HepG2 (cell line): ENCODE data around the gene ESRP2. TPM values are rescaled to one million over a fixed set of nuclear protein-coding genes. Genes with fewer than 3 reads are reported as not detected.

Source experiments
- DNMT3B ChIP-seq: conservative IDR thresholded peaks from 2 replicates; pipeline ENCODE4 v1.6.1; 2016; ENCODE audit warnings: missing biosample characterization, control low read depth
- FOXA1 ChIP-seq, 2 experiments: fragments of 450-650 bp in 1 of 2; sonication (generic) in 1 of 2; formaldehyde crosslinking in 1 of 2; IDR thresholded peaks; 2 replicates each; pipeline versions ENCODE4 v1.4.0 to v1.6.1; 2016 to 2020; ENCODE audit warnings: missing genetic modification reagents in 1 of 2
- IKZF4 ChIP-seq: sonication (generic); formaldehyde crosslinking; IDR thresholded peaks from 2 replicates; pipeline ENCODE4 v1.5.1; 2020; ENCODE audit warnings: borderline replicate concordance, mild to moderate bottlenecking, low read depth, missing genetic modification reagents; ENCODE audit errors: not compliant biosample characterization
- RBAK ChIP-seq: sonication (generic); formaldehyde crosslinking; IDR thresholded peaks from 2 replicates; pipeline ENCODE4 v1.5.1; 2020; ENCODE audit warnings: mild to moderate bottlenecking, missing genetic modification reagents
- THAP8 ChIP-seq: sonication (generic); formaldehyde crosslinking; IDR thresholded peaks from 2 replicates; pipeline ENCODE4 v1.5.1; 2020; ENCODE audit warnings: missing genetic modification reagents, mild to moderate bottlenecking, borderline replicate concordance
- ZNF333 ChIP-seq: sonication (generic); formaldehyde crosslinking; IDR thresholded peaks from 2 replicates; pipeline ENCODE4 v1.4.0; 2020; ENCODE audit warnings: mild to moderate bottlenecking, missing genetic modification reagents, borderline replicate concordance
- ZNF335 ChIP-seq: sonication (generic); formaldehyde crosslinking; IDR thresholded peaks from 2 replicates; pipeline ENCODE4 v1.4.0; 2020; ENCODE audit warnings: missing genetic modification reagents
- ZNF674 ChIP-seq: sonication (generic); formaldehyde crosslinking; IDR thresholded peaks from 2 replicates; pipeline ENCODE4 v1.5.0; 2020; ENCODE audit warnings: low read depth, mild to moderate bottlenecking, missing genetic modification reagents
- ZNF792 ChIP-seq: IDR thresholded peaks from 2 replicates; pipeline ENCODE4 v1.6.1; 2016
- polyA plus RNA-seq, 8 experiments: library from polyadenylated mRNA; depleted of rRNA in 3 of 8; stranded (reverse) in 7 of 8; unstranded in 1 of 8; fragments of >200 nt; fragmentation: Illumina TruSeq in 4 of 8; extraction: Trizol in 4 of 8; gene quantifications; 2 replicates each; pipeline versions ENCODE4 v1.2.1 to v1.2.3, GENCODE V29; 2011 to 2016; ENCODE audit warnings: low read depth in 4 of 8, missing spikeins in 1 of 8, mixed read lengths in 1 of 8; ENCODE audit not compliant: insufficient read depth in 1 of 8
- total RNA-seq, 5 experiments: library from RNA; depleted of rRNA; stranded (reverse); fragments of >200 nt; fragmentation: Illumina TruSeq; extraction: Trizol; gene quantifications; 2 replicates each; pipeline ENCODE4 v1.2.3, GENCODE V29; 2016; ENCODE audit warnings: low read depth in 1 of 5
- TF ChIP-seq, protein P1 (sequence below): sonication (generic); formaldehyde crosslinking; IDR thresholded peaks from 2 replicates; pipeline ENCODE4 v1.4.0; 2020; ENCODE audit warnings: mild to moderate bottlenecking, missing genetic modification reagents
- TF ChIP-seq, protein P2 (sequence below): sonication (generic); formaldehyde crosslinking; conservative IDR thresholded peaks from 2 replicates; pipeline ENCODE4 v1.4.0; 2020; ENCODE audit warnings: missing genetic modification reagents
- TF ChIP-seq, protein P3 (sequence below): sonication (generic); formaldehyde crosslinking; IDR thresholded peaks from 2 replicates; pipeline ENCODE4 v1.8.1; 2023; ENCODE audit warnings: mild to moderate bottlenecking, missing genetic modification reagents
- TF ChIP-seq, protein P4 (sequence below): sonication (generic); formaldehyde crosslinking; IDR thresholded peaks from 2 replicates; pipeline ENCODE4 v1.4.0; 2020; ENCODE audit warnings: missing genetic modification reagents
- TF ChIP-seq, protein P5 (sequence below): sonication (generic); formaldehyde crosslinking; IDR thresholded peaks from 2 replicates; pipeline ENCODE4 v1.5.0; 2020; ENCODE audit warnings: missing genetic modification reagents

The ESRP2 gene
- total and polyA plus RNA-seq, 2 of the 13 experiments (the other 11 are each of a cell fraction or from before 2014, with no cell fraction given), result 21.1 to 32.4 TPM

GRCh38 chr16:68244903-68245853 lies 9.3 kb upstream of the ESRP2 start, which contains the start of gene PLA2G15 (continued):
- TF ChIP-seq, protein P1, sequence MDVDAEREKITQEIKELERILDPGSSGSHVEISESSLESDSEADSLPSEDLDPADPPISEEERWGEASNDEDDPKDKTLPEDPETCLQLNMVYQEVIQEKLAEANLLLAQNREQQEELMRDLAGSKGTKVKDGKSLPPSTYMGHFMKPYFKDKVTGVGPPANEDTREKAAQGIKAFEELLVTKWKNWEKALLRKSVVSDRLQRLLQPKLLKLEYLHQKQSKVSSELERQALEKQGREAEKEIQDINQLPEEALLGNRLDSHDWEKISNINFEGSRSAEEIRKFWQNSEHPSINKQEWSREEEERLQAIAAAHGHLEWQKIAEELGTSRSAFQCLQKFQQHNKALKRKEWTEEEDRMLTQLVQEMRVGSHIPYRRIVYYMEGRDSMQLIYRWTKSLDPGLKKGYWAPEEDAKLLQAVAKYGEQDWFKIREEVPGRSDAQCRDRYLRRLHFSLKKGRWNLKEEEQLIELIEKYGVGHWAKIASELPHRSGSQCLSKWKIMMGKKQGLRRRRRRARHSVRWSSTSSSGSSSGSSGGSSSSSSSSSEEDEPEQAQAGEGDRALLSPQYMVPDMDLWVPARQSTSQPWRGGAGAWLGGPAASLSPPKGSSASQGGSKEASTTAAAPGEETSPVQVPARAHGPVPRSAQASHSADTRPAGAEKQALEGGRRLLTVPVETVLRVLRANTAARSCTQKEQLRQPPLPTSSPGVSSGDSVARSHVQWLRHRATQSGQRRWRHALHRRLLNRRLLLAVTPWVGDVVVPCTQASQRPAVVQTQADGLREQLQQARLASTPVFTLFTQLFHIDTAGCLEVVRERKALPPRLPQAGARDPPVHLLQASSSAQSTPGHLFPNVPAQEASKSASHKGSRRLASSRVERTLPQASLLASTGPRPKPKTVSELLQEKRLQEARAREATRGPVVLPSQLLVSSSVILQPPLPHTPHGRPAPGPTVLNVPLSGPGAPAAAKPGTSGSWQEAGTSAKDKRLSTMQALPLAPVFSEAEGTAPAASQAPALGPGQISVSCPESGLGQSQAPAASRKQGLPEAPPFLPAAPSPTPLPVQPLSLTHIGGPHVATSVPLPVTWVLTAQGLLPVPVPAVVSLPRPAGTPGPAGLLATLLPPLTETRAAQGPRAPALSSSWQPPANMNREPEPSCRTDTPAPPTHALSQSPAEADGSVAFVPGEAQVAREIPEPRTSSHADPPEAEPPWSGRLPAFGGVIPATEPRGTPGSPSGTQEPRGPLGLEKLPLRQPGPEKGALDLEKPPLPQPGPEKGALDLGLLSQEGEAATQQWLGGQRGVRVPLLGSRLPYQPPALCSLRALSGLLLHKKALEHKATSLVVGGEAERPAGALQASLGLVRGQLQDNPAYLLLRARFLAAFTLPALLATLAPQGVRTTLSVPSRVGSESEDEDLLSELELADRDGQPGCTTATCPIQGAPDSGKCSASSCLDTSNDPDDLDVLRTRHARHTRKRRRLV, result peak; percentile 86; the same call in 1 of the 2 replicates
- TF ChIP-seq IKZF4 (CRISPR knock-in tag) (no peak), ZNF335 (CRISPR knock-in tag) (peak; percentile 73), RBAK (no peak), ZNF792 (CRISPR knock-in tag) (peak; percentile 60), ZNF674 (peak; percentile 90; the same call in 1 of the 2 replicates), DNMT3B (CRISPR knock-in tag) (no peak; the same call in 1 of the 2 replicates), FOXA1 (IDR thresholded peaks at IDR 0.05) (no peak), FOXA1 (CRISPR knock-in tag; IDR thresholded peaks at IDR 0.05) (peak; percentile 3; the same call in 1 of the 2 replicates), ZNF333 (CRISPR knock-in tag) (0 out of 2 replicates have a peak, but pooled peaks have one; percentile 71), THAP8 (CRISPR knock-in tag) (peak; percentile 83; the same call in 1 of the 2 replicates)
- TF ChIP-seq, protein P2, sequence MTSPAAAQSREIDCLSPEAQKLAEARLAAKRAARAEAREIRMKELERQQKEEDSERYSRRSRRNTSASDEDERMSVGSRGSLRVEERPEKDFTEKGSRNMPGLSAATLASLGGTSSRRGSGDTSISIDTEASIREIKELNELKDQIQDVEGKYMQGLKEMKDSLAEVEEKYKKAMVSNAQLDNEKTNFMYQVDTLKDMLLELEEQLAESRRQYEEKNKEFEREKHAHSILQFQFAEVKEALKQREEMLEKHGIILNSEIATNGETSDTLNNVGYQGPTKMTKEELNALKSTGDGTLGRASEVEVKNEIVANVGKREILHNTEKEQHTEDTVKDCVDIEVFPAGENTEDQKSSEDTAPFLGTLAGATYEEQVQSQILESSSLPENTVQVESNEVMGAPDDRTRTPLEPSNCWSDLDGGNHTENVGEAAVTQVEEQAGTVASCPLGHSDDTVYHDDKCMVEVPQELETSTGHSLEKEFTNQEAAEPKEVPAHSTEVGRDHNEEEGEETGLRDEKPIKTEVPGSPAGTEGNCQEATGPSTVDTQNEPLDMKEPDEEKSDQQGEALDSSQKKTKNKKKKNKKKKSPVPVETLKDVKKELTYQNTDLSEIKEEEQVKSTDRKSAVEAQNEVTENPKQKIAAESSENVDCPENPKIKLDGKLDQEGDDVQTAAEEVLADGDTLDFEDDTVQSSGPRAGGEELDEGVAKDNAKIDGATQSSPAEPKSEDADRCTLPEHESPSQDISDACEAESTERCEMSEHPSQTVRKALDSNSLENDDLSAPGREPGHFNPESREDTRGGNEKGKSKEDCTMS (CRISPR knock-in tag), result no peak
- TF ChIP-seq, protein P3, sequence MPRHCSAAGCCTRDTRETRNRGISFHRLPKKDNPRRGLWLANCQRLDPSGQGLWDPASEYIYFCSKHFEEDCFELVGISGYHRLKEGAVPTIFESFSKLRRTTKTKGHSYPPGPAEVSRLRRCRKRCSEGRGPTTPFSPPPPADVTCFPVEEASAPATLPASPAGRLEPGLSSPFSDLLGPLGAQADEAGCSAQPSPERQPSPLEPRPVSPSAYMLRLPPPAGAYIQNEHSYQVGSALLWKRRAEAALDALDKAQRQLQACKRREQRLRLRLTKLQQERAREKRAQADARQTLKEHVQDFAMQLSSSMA, result 0 out of 2 replicates have a peak, but pooled peaks have one; percentile 49
- TF ChIP-seq, protein P4, sequence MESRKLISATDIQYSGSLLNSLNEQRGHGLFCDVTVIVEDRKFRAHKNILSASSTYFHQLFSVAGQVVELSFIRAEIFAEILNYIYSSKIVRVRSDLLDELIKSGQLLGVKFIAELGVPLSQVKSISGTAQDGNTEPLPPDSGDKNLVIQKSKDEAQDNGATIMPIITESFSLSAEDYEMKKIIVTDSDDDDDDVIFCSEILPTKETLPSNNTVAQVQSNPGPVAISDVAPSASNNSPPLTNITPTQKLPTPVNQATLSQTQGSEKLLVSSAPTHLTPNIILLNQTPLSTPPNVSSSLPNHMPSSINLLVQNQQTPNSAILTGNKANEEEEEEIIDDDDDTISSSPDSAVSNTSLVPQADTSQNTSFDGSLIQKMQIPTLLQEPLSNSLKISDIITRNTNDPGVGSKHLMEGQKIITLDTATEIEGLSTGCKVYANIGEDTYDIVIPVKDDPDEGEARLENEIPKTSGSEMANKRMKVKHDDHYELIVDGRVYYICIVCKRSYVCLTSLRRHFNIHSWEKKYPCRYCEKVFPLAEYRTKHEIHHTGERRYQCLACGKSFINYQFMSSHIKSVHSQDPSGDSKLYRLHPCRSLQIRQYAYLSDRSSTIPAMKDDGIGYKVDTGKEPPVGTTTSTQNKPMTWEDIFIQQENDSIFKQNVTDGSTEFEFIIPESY, result 0 out of 2 replicates have a peak, but pooled peaks have one; percentile 2
- TF ChIP-seq, protein P5, sequence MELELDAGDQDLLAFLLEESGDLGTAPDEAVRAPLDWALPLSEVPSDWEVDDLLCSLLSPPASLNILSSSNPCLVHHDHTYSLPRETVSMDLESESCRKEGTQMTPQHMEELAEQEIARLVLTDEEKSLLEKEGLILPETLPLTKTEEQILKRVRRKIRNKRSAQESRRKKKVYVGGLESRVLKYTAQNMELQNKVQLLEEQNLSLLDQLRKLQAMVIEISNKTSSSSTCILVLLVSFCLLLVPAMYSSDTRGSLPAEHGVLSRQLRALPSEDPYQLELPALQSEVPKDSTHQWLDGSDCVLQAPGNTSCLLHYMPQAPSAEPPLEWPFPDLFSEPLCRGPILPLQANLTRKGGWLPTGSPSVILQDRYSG (CRISPR knock-in tag), result no peak
